NT2/D1 (cell line): Measurements from ENCODE around the gene IQGAP1.

Experiments used
- YY1 ChIP-seq: IDR thresholded peaks from 2 replicates; pipeline ENCODE4 v1.6.1; 2011; ENCODE audit not compliant: insufficient read length, insufficient read depth
- ZNF274 ChIP-seq: IDR thresholded peaks from 2 replicates; pipeline ENCODE4 v1.6.1; 2011; ENCODE audit warnings: mild to moderate bottlenecking, low read depth, low read length

- TF ChIP-seq YY1 = no peak
- no peak for TF ChIP-seq ZNF274
Observed at GRCh38 chr15:90520365-90520764, 132.3 kb downstream of the IQGAP1 start.
